Subcutaneous preadipocyte (primary cell): Measurements from ENCODE around the gene ERO1B. TPM values are rescaled to one million over a fixed set of nuclear protein-coding genes. Genes with fewer than 3 reads are reported as not detected.
A peak's percentile ranks its signal among the peaks of the same experiment; 100 is the strongest.

Experiments
- small RNA-seq: library from RNA; depleted of rRNA; stranded (forward); fragments of <200 nt; gene quantifications from one replicate; pipeline ENCODE3, GENCODE V24; 2012
- total RNA-seq: library from RNA; depleted of rRNA; stranded (reverse); fragments of >200 nt; gene quantifications from 2 replicates; pipeline ENCODE4 v1.2.3, GENCODE V29; 2012

Gene ERO1B
- total RNA-seq = 2.2 and 2.3 TPM in 2 replicates

GRCh38 chr1:236281654-236282424 lies at the start of gene ERO1B:
Gene ERO1B, minus strand, starts transcription at chr1:236281958. Its CDS starts 175 bp downstream, at chr1:236281783.

Small RNA genes within 50 kb of the gene (small RNA-seq; reads per million reads assigned to genes)
- 92.2 reads per million, percentile 98 among the genes with 10 or more reads in this experiment for gene RNU2-70P

Other genes with a start within 250 kb of the ERO1B start
- 160 and 184 TPM in 2 replicates for gene NID1, start 216.9 kb downstream of the ERO1B start, total RNA-seq
- gene GPR137B, start 139.4 kb downstream of the ERO1B start, total RNA-seq = 11.1 and 15.4 TPM in 2 replicates
- not detected in 2 replicates for gene EDARADD, start 112.3 kb upstream of the ERO1B start, total RNA-seq
- 61.2 and 63.9 TPM in 2 replicates for gene LGALS8, start 242.0 kb upstream of the ERO1B start, total RNA-seq